ENCODE measurements around the gene EBP.

DNA sequence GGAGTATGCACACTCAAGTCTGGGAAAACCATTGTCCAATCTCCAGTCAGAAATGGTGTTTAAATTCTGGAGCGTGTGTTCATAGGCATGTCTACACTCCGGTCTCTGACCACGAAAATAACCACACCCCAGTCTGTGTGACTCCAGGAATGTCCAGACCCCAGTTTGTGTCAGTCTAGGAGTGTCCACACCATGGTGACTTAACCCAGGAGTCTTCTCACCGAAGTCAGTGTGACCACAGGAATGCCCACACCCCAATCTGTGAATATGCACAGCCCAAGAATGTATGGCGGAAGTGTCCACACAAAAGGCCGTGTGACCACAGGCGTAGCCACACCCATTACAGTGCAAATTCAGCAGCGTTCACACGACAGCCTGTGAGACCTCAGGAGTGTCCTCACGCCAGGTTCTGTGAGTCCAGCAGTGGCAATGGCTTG, 34.2 kb upstream of the EBP start:
- TF ChIP-seq, protein P1, sequence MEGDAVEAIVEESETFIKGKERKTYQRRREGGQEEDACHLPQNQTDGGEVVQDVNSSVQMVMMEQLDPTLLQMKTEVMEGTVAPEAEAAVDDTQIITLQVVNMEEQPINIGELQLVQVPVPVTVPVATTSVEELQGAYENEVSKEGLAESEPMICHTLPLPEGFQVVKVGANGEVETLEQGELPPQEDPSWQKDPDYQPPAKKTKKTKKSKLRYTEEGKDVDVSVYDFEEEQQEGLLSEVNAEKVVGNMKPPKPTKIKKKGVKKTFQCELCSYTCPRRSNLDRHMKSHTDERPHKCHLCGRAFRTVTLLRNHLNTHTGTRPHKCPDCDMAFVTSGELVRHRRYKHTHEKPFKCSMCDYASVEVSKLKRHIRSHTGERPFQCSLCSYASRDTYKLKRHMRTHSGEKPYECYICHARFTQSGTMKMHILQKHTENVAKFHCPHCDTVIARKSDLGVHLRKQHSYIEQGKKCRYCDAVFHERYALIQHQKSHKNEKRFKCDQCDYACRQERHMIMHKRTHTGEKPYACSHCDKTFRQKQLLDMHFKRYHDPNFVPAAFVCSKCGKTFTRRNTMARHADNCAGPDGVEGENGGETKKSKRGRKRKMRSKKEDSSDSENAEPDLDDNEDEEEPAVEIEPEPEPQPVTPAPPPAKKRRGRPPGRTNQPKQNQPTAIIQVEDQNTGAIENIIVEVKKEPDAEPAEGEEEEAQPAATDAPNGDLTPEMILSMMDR (IDR thresholded peaks at IDR 0.05) = no peak
- TF ChIP-seq POLR2A (IDR thresholded peaks at IDR 0.05) = no peak
- TF ChIP-seq POLR2AphosphoS5 (IDR thresholded peaks at IDR 0.05) = no peak

Measured in breast epithelium (tissue), 3 donors.